Glomerular visceral epithelial cell (primary cell): ENCODE results near the gene CCDC110.

Source experiments
- DNase-seq: peaks from one replicate; pipeline ENCODE4 v3.0.0-alpha.2; 2016; ENCODE audit errors: extremely low spot score

The CCDC110 gene

DNA sequence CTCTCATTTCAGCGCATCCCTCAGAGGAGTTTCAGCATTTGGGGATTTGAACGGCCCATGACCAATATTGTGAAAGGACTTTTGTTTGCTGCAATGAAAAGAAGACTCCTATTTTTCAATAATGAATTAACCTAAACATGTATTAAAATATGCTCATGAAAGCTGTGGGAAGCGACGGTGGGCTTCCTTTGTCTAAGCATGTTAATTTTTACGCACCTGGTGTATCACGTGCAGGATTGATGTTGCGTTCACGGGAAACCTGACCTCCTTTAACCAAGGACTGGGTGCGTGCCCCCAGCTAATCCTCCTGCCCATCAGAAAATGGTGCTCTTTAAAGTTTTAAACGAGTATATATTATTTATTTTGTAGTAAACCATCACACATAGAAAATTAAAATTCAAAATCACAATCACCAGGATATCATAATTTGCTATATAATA lies 590 bp upstream of the CCDC110 start:
- no peak for DNase-seq

DNA sequence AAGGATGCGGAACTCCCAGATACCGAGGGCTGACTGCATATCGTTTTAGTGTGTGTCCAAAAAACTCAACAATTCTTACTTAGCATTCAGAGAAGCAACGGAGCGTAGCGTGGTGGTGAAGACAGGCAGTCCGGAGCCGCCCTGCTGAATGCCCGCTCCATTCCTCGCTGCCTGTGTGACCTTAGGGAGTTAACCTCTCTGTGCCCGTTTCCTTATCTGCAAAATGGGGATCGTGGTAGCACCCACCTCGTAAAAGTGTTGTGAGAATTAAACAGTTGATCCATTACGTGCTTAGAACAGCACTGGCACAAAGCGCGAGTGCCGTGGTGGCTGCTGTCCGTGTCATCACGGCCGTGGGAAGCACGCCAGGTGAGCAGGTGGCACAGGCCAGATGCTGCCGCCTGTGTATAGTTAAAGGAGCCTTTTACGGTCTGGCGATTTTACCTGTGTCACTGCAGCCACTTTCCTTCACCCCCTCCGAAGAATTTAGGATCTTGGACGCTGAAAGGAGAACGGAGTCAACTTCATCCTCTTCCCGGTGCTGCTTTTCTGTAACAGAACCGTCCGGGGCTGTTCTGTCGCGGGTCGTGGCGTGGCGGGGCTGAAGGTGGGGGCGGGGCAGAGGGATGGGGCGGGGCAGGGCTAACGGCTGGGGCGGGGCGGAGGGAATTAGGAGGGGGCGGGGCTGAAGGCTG lies 885 bp downstream of the CCDC110 start:
- peak; percentile 53 for DNase-seq

DNA sequence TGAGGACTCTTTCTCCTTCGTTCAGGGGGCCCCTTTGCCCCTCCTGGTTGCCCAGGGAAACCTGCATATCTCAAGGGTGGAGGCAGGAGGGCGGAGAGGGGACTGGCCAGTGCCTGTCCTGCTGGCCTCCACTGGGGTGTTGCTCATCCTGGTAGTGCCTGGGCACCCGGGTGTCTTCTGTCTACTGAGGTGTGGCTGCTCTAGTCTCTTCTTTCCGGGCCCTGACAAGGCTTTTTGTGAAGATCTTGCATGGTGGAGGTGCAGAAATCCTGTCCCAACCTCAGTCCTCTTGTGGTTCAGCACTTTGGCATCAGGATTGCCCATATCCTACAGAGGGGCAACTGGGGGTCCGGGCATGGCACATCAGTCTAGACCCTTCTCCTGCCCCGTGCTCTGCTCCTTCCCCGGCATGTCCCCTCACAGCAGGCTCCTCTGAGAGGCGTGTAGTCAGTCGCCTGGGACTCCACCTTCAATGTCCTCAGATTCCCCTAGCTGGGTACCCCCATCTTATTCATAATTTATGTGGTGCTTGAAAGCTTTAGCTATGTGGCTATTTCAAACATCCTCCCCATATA lies 1.9 kb downstream of the CCDC110 start:
- DNase-seq, result no peak

DNA sequence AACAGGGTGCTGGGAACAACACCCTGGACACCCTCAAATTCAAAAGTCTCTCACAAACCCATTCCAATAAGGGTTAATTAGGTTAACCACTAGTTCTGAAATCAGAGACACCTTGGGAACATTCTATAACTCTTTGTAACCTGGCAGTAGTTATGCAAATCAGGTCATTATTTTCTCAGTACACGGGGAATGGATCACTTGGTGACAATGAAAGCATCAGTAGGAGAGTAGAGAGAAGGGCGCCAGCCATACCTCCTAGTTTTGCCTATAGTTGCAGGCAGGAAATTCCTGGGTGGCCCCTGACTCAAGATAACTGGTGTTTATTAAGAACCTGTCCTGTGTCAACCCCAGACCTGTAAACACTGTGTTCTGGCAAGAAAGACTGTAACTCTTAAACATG lies 2.5 kb downstream of the CCDC110 start:
- DNase-seq, result no peak

DNA sequence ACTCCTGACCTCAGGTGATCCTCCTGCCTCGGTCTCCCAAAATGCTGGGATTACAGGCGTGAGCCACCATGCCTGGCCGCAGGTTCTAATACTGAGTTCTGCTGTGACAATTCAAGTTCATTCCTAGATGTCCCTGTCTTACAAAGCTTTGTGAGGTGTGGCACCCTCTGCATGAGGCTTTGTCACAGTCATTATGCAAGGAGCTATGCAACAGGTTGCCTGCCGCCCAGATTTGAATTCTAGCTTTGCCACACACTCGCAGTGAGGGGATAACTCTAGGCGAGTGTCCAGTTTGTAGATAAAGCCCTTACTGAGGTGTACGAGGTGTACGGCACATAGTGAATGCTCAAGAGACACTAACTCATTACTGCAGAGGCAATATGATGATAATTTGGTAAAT lies 3.5 kb downstream of the CCDC110 start:
- no peak for DNase-seq

DNA sequence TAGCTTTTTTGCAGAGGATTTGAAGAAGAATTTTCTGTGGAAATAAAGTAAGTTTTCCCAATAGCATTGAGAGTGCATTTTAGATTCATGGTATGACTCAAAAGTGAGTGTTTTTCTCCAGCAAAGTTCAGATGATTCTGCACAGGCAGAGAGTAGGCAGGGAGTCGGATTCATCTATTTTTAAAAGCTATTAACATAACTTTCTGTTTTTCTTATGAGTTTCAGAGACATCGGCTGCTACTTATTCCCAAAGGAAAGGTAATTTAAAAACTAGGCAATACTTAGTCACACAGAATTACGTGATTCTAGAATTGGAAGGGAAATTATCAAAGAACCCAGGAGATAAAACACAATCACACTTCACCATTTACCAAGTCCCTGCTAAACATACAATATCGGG lies 4.4 kb downstream of the CCDC110 start:
- no peak for DNase-seq

DNA sequence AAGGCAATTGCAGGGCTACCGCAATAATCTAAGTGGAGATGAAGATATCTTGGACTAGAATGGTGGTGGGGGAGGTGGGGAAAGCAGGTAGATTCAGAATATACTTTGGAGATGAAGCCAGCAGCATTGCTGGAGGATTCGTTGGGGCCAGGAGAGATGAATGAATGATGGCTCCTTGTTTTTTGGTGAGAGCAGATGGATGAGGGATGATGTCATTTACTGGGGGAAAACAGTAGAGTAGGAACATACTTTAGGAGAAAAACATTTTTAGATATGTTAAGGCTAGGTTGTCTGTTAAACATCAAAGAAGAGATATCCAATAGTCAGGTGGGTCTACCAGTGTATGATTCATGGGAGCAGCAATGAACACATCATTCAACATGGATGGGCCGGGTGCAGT lies 5.8 kb downstream of the CCDC110 start:
- no peak for DNase-seq

DNA sequence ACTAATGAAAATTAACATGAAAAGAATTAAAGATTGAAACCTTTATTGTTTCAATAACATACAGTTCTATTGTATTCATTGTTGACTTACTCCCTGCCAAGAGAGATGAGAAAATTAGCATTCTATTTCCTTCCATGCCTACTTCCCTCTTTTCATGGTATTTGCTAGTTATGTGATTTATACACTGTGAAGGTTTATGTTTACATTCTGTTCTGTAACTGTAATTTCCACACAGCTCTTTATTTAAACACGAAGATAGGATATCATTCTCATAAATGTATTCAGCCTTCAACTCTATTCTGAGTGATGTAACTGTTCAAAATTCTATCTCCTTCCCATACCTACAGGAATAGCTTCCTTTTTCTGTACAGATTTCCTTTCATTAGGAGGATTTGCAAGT lies 6.6 kb downstream of the CCDC110 start:
- DNase-seq, result no peak

DNA sequence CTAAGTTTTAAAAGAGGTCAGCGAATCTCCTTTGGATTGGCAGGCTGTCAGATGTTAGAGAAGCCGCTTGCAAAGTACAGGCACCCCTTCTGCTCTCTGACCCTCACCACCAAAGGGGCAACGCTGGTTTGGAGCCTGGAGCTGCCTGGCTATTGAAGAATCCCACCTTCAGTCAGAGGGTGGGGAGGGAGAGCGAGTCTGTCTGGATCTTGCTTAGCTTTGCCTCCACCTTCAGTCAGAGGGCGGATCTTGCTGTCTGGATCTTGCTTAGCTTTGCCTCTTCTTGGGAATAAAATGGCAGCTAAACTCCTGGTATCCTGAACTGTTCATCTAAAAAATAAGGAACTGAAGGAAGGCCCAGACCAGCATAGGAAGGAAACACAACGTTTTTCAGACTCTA lies 7.3 kb downstream of the CCDC110 start:
- no peak for DNase-seq

DNA sequence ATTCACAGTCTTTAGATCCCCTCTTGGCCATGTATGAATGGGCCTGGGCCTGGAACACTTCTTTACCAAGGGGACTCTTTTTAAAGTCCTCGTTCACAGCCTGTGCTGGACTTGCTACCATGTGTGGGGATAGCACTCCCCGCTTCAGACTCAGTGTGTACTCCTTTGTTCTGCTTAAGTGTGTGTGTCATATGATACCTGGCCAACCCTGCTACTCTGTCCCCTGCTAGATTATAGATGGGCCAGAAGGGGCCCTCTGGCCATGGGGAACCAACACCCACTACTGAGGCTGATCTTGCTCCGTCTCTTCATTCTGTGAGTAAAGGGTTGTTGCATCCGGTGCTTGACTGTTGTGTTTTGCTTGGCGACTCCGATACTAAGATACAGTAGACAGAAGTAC lies 8.0 kb downstream of the CCDC110 start:
- DNase-seq, result no peak

DNA sequence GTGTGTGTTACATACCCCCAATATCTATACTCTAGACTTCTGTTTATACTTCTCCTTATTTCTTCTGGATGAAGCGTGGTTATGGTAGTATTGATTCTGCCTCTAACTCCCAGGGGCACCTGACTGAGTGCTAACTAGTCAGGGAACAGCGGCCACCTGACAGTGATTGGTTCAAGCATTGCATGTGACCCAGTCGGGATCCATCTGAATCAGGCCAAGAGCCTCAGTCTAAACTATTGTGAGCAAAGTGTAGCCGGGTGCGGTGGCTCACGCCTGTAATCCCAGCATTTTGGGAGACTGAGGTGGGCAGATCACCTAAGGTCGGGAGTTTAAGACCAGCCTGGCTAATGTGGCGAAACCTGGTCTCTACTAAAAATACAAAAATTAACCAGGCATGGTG lies 10.0 kb downstream of the CCDC110 start:
- no peak for DNase-seq

DNA sequence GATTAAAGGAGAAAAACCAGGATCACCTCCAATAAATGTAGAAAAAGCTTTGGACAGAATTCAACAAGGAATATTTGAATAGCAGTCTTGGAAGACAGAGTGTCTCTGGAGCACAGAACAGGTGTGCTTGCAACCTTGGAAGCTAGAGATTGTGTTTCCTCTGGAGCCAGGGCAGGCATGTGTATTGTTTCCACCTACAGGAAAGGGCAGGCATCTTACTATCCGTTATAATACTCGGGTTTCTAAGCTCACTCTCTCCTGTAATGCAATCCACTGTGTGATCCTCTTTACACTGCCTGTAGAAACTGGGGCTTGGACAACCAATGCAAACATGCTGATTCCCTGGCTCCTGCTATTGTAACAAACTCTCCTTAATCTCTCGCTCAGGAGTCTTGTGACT lies 14.4 kb downstream of the CCDC110 start:
- DNase-seq, result no peak

DNA sequence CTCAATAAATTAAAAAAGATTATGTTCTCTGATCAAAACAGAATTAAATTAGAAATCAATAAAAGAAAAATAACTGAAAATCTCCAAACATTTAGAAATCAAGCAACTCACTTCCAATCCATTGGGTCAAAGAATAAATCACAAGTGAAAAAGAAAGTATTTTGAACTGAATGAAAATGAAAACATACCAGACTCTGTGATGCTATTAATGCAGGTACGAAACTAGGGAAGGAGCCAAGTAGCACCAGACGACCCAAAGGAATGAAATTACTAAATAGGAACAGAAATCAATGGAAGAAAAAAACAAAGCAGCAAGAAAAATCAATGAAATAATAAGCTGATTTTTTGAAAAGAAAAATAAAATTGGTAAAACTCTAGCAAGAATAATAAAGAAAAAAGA lies 15.4 kb downstream of the CCDC110 start:
- no peak for DNase-seq

DNA sequence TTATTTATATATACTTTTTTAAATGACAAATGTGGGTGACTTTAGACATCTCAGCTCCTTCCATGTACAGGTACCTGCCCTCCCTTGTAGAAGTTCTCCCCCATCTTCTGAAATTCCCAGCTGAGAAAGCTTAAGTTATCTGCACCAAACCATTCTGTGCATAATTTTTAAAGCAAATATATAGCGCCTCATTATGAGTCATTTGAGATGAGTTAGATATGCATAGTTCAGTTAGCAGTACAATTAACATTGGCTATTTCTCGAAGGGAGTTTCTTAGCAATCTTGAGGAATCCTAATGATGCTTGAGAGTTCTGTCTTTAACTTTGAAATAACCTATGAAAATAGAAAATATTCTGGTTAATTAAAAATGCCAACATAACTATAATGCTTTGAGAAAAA lies 26.3 kb downstream of the CCDC110 start:
- DNase-seq, result no peak

DNA sequence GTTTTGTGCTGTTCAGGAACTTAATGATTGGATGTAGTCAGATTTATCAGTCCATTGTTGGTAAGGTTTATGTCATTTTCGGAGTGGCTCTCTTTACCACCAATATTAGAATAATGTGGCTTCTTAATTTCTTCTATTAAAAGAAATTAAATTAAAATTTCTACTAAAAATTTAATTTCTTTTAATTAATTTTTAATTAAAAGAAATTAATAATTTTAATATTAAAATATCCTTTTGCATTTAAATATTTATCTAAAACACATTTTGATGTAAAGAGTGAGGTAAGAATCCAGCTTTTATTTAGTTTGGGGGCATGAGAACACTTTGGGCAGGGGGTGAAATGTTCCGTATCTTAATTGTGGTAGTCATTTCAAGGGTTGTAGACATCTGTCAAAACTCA lies 30.1 kb downstream of the CCDC110 start:
- DNase-seq, result no peak

DNA sequence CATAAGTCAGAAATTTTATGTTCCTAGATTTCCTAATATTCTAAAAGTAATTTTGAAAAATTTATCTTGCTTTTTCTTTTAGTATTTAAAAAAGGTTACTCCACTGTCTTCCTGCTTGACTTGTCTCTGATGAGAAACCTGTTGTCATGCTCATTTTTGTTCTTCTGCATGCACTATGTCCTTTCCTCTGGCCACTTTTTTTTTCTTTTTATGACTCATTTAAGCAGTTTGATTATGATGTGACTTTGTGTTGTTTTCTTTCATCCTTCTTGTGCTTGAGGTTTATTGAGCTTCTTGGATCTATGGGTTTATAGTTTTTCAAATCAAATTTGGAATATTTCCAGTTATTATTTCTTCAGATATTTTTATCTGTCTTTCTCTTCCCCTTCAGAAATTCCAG lies 33.7 kb downstream of the CCDC110 start:
- no peak for DNase-seq

DNA sequence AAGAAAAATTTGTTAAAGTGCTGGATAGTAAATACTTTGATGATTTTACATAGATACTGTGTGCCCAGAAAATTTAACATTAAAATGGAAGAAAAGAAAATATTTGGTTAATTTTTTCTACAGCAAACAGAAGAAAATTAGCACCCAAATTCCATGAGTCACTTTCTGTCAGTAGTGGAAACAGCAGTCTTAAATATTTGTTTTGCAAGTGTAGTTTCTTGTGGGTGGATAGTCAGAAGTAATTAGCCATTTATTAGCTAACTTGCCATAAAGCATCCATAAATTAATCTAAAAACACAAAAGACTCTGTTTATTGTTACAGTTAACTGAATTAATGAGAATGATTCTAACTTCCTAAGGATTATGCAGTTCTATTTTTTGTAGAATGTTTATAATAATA lies 36.1 kb downstream of the CCDC110 start:
- DNase-seq, result no peak

DNA sequence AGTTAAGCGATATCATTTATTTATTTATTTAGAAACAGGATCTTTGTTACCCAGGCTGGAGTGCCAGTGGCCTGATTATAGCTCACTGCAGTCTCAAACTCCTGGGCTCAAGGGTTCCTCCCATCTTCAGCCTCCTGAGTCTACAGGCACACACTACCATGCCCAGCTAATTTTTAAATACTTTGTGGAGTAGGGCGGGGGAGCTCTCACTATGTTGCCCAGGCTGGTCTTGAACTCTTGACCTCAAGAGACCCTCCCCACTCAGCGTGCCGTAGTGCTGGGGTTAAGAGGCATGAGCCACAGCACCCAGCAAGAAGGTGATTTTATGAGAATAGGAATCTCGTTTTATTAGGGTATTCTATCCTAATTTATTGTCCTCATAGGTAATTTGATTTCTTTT lies 41.9 kb downstream of the CCDC110 start:
- no peak for DNase-seq

DNA sequence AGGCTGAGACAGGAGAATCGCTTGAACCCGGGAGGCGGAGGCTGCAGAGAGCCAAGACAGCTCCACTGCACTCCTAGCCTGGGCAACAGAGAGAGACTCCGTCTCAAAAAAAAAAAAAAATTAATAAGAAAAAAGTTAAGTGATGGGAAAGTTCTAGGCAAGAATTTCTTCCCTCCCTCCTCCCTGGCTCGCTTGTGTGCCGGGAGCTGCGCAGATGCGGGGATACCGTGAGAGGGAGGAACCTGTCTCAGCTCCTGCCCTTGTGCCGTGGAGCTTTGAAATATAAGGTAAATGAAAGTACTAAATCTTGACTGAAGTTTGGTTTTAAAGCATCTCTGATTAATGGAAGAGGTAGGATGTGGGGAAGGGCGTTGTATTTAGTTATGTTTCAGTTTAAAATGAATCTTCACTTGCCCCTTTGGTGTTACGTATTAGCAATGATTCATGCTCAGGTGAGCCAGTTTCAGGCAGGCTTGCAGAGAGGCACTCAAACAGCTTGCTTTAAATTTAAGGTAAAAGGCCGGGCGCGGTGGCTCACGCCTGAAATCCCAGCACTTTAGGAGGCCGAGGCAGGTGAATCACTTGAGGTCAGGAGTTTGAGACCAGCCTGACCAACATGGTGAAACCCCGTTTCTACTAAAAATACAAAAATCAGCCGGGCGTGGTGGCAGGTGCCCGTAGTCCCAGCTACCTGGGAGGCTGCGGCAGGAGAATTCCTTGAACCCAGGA lies 44.4 kb downstream of the CCDC110 start:
- DNase-seq, result no peak

DNA sequence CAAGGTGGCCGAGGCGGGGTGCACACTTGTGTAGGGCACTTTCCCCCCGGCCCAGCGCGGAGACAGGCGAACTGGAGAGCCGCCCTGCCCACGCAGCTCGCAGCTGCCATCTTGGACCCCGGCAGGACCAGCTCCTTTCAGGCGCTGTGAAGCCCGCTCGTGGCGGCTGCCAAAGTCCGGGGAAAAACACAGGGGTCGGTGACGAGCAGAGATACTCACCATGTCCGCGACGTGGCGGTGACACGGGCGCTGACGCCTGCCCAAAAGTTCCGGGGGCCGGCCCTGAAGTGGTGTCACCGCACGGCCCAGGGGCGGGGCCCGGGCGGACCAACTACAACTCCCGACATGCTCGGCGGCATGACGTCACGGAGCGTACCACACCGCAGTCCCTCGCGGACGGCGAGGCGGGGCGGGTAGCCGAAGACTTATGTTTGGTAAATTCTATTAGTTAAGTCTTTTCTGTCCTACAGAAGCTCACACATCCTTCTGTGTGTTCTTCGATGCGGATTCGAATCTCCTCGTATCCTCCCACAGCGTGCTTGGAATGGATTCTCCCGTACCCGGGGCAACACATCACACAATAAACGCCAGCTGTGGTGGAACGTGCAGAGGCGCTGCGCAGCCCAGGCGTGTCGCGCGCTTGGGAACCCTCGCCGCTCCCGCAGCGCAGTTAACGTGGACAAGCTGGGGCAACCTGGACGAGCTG lies 45.7 kb downstream of the CCDC110 start, which contains the start of gene UFSP2:
Gene UFSP2 (minus strand): TSS at position 318 of the 706 bp plus-strand sequence. CDS start 96 bp downstream, at position 222.
- peak; percentile 87 for DNase-seq

DNA sequence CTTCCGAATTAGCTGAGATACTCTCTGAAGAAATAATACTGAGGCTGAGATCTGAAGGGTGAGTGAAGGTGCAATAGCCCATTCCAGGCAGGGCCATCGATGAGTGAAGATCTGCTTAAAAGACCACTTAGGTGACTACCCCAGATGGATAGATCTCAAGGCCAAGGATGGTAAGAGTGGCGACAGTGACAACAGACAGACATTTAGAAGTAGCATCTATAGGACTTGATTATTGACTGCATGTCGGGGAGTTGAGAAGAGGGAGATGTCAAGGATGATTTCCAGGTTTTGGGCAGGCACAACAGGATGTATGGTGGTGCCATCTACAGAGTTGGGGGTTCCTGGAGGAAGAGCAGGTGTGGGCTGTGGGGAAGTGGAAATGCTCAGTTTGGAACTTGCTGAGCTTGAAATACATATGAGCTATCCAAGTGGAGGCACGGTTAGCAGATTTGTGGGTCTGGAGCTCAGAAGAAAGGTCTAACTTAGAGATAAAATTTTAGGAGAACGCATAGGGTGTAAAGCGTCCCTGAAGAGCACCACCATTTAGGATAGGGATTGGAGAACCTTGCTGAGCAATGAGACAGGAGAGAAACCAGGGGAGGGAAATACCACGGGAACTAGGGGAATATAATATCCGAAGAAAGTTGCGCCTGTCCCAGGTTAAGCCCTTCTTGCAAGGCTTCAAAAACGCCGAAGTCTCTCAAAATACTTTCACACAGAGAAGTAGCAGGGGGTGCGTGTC lies 46.5 kb downstream of the CCDC110 start:
- peak; percentile 9 for DNase-seq
